Right atrium auricular region (tissue), 2 donors: ENCODE measurements around the gene MTA3. TPM values are rescaled to one million over a fixed set of nuclear protein-coding genes. Genes with fewer than 3 reads are reported as not detected.
A peak's percentile ranks its signal among the peaks of the same experiment; 100 is the strongest.

Source experiments
- DNase-seq: peaks from one replicate; pipeline ENCODE4 v3.0.0-alpha.2; 2019; ENCODE audit warnings: low spot score
- H3K27ac ChIP-seq, 2 donors: fragments of 200-600 bp; sonication (generic); 1 replicate in 1 of 2; 2 replicates in 1 of 2; pipeline ENCODE4 v1.5.1; 2016 to 2019
- H3K27me3 ChIP-seq, 2 donors: fragments of 200-600 bp; sonication (generic); one replicate each; pipeline versions ENCODE4 v1.5.1 to v1.6.0; 2017 to 2019
- H3K36me3 ChIP-seq: fragments of 200-600 bp; sonication (generic); one replicate; pipeline ENCODE4 v1.5.1; 2016
- H3K4me1 ChIP-seq, 2 donors: fragments of 200-600 bp; sonication (generic); one replicate each; pipeline versions ENCODE4 v1.5.1 to v1.6.0; 2017 to 2019
- H3K4me3 ChIP-seq, 2 donors: fragments of 200-600 bp; sonication (generic); 1 replicate in 1 of 2; 2 replicates in 1 of 2; pipeline ENCODE4 v1.5.1; 2017 to 2019; ENCODE audit warnings: mild to moderate bottlenecking in 1 of 2, moderate library complexity in 1 of 2
- H3K9me3 ChIP-seq, 2 donors: fragments of 200-600 bp; sonication (generic); one replicate each; pipeline ENCODE4 v1.5.1; 2019
- total RNA-seq, 2 donors: library from RNA; depleted of rRNA; stranded (reverse); fragments of >200 nt; gene quantifications; one replicate each; pipeline ENCODE4 v1.1.0, GENCODE V29; 2016
- TF ChIP-seq, protein P1 (sequence below), 2 donors: fragments of 200-600 bp; sonication (generic); IDR thresholded peaks; one replicate each; pipeline ENCODE4 v1.5.1; 2019; ENCODE audit warnings: antibody characterized with exemption in 2 of 2

MTA3 gene
- total RNA-seq, 2 donors from 2014 or later: 12.9 to 18.5 TPM

- no peak for DNase-seq
- Histone ChIP-seq H3K27me3 (no peaks in the 10 kb centered on the region), H3K36me3 (no peaks in the 10 kb centered on the region), H3K4me1 (peaks cover 0 to 35% of the 10 kb centered on the region in 2 donors), H3K4me3 (no peak overlapping the region), H3K27ac (no peak overlapping the region), H3K9me3 (no peaks in the 10 kb centered on the region)
- TF ChIP-seq, protein P1, sequence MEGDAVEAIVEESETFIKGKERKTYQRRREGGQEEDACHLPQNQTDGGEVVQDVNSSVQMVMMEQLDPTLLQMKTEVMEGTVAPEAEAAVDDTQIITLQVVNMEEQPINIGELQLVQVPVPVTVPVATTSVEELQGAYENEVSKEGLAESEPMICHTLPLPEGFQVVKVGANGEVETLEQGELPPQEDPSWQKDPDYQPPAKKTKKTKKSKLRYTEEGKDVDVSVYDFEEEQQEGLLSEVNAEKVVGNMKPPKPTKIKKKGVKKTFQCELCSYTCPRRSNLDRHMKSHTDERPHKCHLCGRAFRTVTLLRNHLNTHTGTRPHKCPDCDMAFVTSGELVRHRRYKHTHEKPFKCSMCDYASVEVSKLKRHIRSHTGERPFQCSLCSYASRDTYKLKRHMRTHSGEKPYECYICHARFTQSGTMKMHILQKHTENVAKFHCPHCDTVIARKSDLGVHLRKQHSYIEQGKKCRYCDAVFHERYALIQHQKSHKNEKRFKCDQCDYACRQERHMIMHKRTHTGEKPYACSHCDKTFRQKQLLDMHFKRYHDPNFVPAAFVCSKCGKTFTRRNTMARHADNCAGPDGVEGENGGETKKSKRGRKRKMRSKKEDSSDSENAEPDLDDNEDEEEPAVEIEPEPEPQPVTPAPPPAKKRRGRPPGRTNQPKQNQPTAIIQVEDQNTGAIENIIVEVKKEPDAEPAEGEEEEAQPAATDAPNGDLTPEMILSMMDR (IDR thresholded peaks at IDR 0.05): no peak
These were observed 221.3 kb downstream of the MTA3 start for GRCh38 chr2:42789751-42790150.

GRCh38 chr2:42791606-42792005 lies 223.2 kb downstream of the MTA3 start:
- H3K27ac ChIP-seq: peak overlapping the region; percentile 77 to 80

GRCh38 chr2:42792087-42792582 lies 223.7 kb downstream of the MTA3 start:
- no peaks in the 10 kb centered on the region for H3K27me3 ChIP-seq
- TF ChIP-seq, protein P1 (IDR thresholded peaks at IDR 0.05): no peak
- H3K27ac ChIP-seq: peak overlapping the region; percentile 77 to 80
- H3K4me3 ChIP-seq: peak overlapping the region; percentile 38 to 59
- H3K4me1 ChIP-seq: peaks cover 0 to 25% of the 10 kb centered on the region in 2 donors
- DNase-seq: no peak
- no peaks in the 10 kb centered on the region for H3K9me3 ChIP-seq
- no peaks in the 10 kb centered on the region for H3K36me3 ChIP-seq

More at GRCh38 chr2:42791606-42792005, 223.2 kb downstream of the MTA3 start:
- Histone ChIP-seq H3K4me3 (peak overlapping the region in 1 of 2 donors; percentile 59), H3K27me3 (no peaks in the 10 kb centered on the region), H3K4me1 (peaks cover 0 to 28% of the 10 kb centered on the region in 2 donors), H3K9me3 (no peaks in the 10 kb centered on the region), H3K36me3 (no peaks in the 10 kb centered on the region)
- DNase-seq: no peak
- TF ChIP-seq, protein P1 (IDR thresholded peaks at IDR 0.05): no peak

- Histone ChIP-seq H3K27me3 (no peaks in the 10 kb centered on the region), H3K36me3 (no peaks in the 10 kb centered on the region), H3K4me1 (peaks cover 0 to 25% of the 10 kb centered on the region in 2 donors), H3K4me3 (peak within 1 kb of the TSS; percentile 38 to 59), H3K27ac (peak within 1 kb of the TSS; percentile 77 to 80), H3K9me3 (no peaks in the 10 kb centered on the region)
- TF ChIP-seq, protein P1 (IDR thresholded peaks at IDR 0.05): peak in 1 of 2 donors; percentile 54
- DNase-seq: no peak
These were observed 224.3 kb downstream of the MTA3 start, which contains the start of gene HAAO for GRCh38 chr2:42792583-42793333. Gene HAAO, minus strand, starts transcription at chr2:42792583. Its CDS starts 47 bp downstream, at chr2:42792536.

DNA sequence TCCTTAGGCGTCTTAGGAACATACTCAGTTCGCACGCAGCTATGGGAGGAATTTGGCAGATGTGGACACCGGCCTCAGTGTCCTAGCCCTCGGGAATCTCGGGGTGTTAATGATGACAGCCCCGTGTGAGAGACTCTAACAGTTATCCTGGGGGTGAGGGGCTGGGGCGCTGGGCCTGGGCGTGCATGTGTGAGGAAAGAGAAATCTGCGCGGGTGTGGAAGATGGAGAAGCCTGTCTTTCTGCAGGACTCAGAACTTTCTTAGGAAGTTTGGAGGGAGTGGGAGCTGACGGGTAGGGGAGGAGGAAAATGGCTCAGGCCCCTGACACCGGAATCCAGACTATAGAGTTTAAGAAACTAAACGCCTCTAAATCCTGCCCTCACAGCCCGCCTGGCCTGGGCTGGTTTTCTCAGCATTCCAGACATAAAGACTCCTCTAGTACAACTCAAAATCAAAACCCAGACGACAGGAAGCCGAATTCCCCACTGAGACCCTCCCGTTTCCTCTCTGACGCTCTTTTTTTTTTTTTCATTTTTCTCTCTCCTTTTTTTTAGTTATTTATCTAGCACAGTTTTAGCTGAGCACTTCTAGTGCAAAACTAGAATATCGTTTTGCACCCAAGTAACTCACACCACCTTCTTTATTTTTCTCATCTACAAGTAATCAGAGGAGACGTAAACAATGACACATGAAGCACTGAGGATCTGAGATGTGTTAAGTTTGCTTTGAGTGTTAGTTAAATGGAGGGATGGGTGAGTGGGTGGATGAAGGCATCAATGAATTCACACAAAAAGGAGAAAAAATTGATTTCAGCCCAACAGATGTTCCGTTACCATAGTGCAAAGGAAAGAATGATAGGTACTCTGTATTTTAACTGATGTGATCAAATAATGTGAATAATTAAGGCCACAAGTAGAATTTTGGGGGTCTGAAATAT lies 225.2 kb downstream of the MTA3 start:
- Histone ChIP-seq H3K4me3 (peak overlapping the region; percentile 38 to 59), H3K9me3 (no peaks in the 10 kb centered on the region), H3K4me1 (peaks cover 0 to 25% of the 10 kb centered on the region in 2 donors), H3K27ac (peak overlapping the region; percentile 77 to 80), H3K27me3 (no peaks in the 10 kb centered on the region), H3K36me3 (no peaks in the 10 kb centered on the region)
- DNase-seq: no peak
- TF ChIP-seq, protein P1 (IDR thresholded peaks at IDR 0.05): no peak
